HepG2 (cell line): Measurements from ENCODE around the gene PDGFRB. TPM values are rescaled to one million over a fixed set of nuclear protein-coding genes. Genes with fewer than 3 reads are reported as not detected.

ENCODE experiments used
- ATRX ChIP-seq: sonication (generic); formaldehyde crosslinking; IDR thresholded peaks from 2 replicates; pipeline ENCODE4 v1.4.0; 2020; ENCODE audit warnings: missing genetic modification reagents, borderline replicate concordance
- BCLAF1 ChIP-seq: fragments of 450-650 bp; IDR thresholded peaks from 2 replicates; pipeline ENCODE4 v1.6.1; 2017; ENCODE audit warnings: mild to moderate bottlenecking
- CSRNP2 ChIP-seq: sonication (generic); formaldehyde crosslinking; conservative IDR thresholded peaks from 2 replicates; pipeline ENCODE4 v1.8.0; 2022; ENCODE audit warnings: low read depth, missing genetic modification reagents
- EED ChIP-seq: sonication (generic); formaldehyde crosslinking; IDR thresholded peaks from 2 replicates; pipeline ENCODE4 v1.5.0; 2020; ENCODE audit warnings: mild to moderate bottlenecking, missing genetic modification reagents
- HNF1A ChIP-seq, 2 experiments: sonication (generic) in 1 of 2; formaldehyde crosslinking in 1 of 2; IDR thresholded peaks; 2 replicates each; pipeline versions ENCODE4 v1.4.0 to v1.6.1; 2016 to 2020; ENCODE audit warnings: borderline replicate concordance in 1 of 2, low read depth in 1 of 2, mild to moderate bottlenecking in 1 of 2, missing genetic modification reagents in 1 of 2
- HNRNPH1 ChIP-seq: fragments of 200-400 bp; formaldehyde crosslinking; optimal IDR thresholded peaks from 2 replicates; pipeline ENCODE3; 2017; ENCODE audit warnings: mild to moderate bottlenecking, low read depth, low read length
- MXD3 ChIP-seq: IDR thresholded peaks from 2 replicates; pipeline ENCODE4 v1.6.1; 2016; ENCODE audit warnings: mild to moderate bottlenecking, missing biosample characterization, missing genetic modification reagents
- SRSF9 ChIP-seq: fragments of 200-400 bp; formaldehyde crosslinking; IDR thresholded peaks from 2 replicates; pipeline ENCODE4 v1.6.1; 2018; ENCODE audit warnings: borderline replicate concordance, mild to moderate bottlenecking, low read depth, low read length; ENCODE audit not compliant: insufficient read depth, poor library complexity, severe bottlenecking
- TBL1XR1 ChIP-seq: fragments of 150-350 bp; IDR thresholded peaks from 2 replicates; pipeline ENCODE4 v1.6.1; 2014; ENCODE audit warnings: borderline replicate concordance, low read length; ENCODE audit not compliant: partially characterized antibody
- TEAD3 ChIP-seq: optimal IDR thresholded peaks from 2 replicates; pipeline ENCODE3; 2016; ENCODE audit warnings: borderline replicate concordance
- ZNF441 ChIP-seq: sonication (generic); formaldehyde crosslinking; IDR thresholded peaks from 2 replicates; pipeline ENCODE4 v1.7.0; 2021; ENCODE audit warnings: missing genetic modification reagents, borderline replicate concordance
- ZNF574 ChIP-seq: sonication (generic); formaldehyde crosslinking; IDR thresholded peaks from 2 replicates; pipeline ENCODE4 v1.4.0; 2020; ENCODE audit warnings: missing genetic modification reagents
- ZNF672 ChIP-seq: sonication (generic); formaldehyde crosslinking; IDR thresholded peaks from 2 replicates; pipeline ENCODE4 v1.8.1; 2022; ENCODE audit warnings: missing genetic modification reagents
- polyA plus RNA-seq, 8 experiments: library from polyadenylated mRNA; depleted of rRNA in 3 of 8; stranded (reverse) in 7 of 8; unstranded in 1 of 8; fragments of >200 nt; fragmentation: Illumina TruSeq in 4 of 8; extraction: Trizol in 4 of 8; gene quantifications; 2 replicates each; pipeline versions ENCODE4 v1.2.1 to v1.2.3, GENCODE V29; 2011 to 2016; ENCODE audit warnings: low read depth in 4 of 8, missing spikeins in 1 of 8, mixed read lengths in 1 of 8; ENCODE audit not compliant: insufficient read depth in 1 of 8
- total RNA-seq, 5 experiments: library from RNA; depleted of rRNA; stranded (reverse); fragments of >200 nt; fragmentation: Illumina TruSeq; extraction: Trizol; gene quantifications; 2 replicates each; pipeline ENCODE4 v1.2.3, GENCODE V29; 2016; ENCODE audit warnings: low read depth in 1 of 5

PDGFRB gene
- total and polyA plus RNA-seq, 2 of the 13 experiments (the other 11 are each of a cell fraction or from before 2014, with no cell fraction given), result 4.0 to 21.0 TPM

GRCh38 chr5:150142185-150142958, 13.3 kb downstream of the PDGFRB start (continued):
- TF ChIP-seq HNF1A (IDR thresholded peaks at IDR 0.05; ENCODE audit: low read depth), result no peak
- no peak for TF ChIP-seq HNF1A (CRISPR knock-in tag; IDR thresholded peaks at IDR 0.05; ENCODE audit: borderline replicate concordance)
- TF ChIP-seq HNRNPH1, result peak; percentile 41
- no peak for TF ChIP-seq BCLAF1
- TF ChIP-seq ZNF672, result no peak
- TF ChIP-seq MXD3 (CRISPR knock-in tag), result peak; percentile 46; the same call in 1 of the 2 replicates
- no peak for TF ChIP-seq TBL1XR1
- no peak for TF ChIP-seq EED (CRISPR knock-in tag)
- TF ChIP-seq TEAD3 (CRISPR knock-in tag), result peak; percentile 29
- peak; percentile 22; the same call in 1 of the 2 replicates for TF ChIP-seq ZNF574 (CRISPR knock-in tag)
- no peak for TF ChIP-seq CSRNP2 (CRISPR knock-in tag)
- TF ChIP-seq ZNF441 (CRISPR knock-in tag), result no peak
- no peak for TF ChIP-seq SRSF9
- TF ChIP-seq ATRX (CRISPR knock-in tag), result no peak
